ENCODE results near the gene NPAS4.
A peak's percentile ranks its signal among the peaks of the same experiment; 100 is the strongest.
"Not testable (repeated sequence)": the region's sequence is repeated elsewhere in the genome, so short reads cannot be mapped to it uniquely, and the experiment has no call there.

The NPAS4 gene

DNA sequence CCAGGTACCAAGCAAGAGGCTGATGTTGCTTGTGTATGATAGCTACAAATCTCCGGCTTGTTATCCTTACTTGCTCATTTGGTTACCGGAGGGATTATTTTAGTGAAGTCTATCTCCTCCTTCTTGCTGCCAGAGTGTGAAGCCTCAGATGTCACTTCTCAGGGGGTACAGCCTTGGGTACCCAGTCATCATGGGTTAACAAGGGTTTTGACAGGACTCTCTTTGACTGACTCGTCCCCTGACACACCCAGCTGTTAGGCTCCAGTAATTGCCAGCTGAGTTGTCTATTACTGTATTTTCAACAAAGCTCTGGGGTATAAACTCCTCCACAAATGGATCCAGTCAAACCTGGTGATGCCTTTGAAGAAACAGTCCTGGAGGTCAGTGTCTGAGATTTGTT, 34.0 kb downstream of the NPAS4 start:
- H3K4me1 ChIP-seq (ENCODE audit: control insufficient read depth in 1 of 2, insufficient read depth in 1 of 2, low read depth in 1 of 2, low read length in 1 of 2): no peaks in the 10 kb centered on the region
- H3K36me3 ChIP-seq: no peaks in the 10 kb centered on the region
- peaks cover 34% of the 10 kb centered on the region for H3K27me3 ChIP-seq
- H3K27ac ChIP-seq: no peak overlapping the region
- H3K4me3 ChIP-seq (ENCODE audit: low read depth in 1 of 2, low read length in 1 of 2): no peak overlapping the region
- H3K9me3 ChIP-seq: no peaks in the 10 kb centered on the region
- TF ChIP-seq CTCF (IDR thresholded peaks at IDR 0.05): no peak

GRCh38 chr11:66457826-66458225, 37.0 kb downstream of the NPAS4 start:
- H3K36me3 ChIP-seq: no peaks in the 10 kb centered on the region
- peaks cover 0 to 6% of the 10 kb centered on the region in 2 experiments for H3K4me1 ChIP-seq (ENCODE audit: control insufficient read depth in 1 of 2, insufficient read depth in 1 of 2, low read depth in 1 of 2, low read length in 1 of 2)
- TF ChIP-seq CTCF (IDR thresholded peaks at IDR 0.05): no peak
- peaks cover 34% of the 10 kb centered on the region for H3K27me3 ChIP-seq
- H3K27ac ChIP-seq: no peak overlapping the region
- H3K9me3 ChIP-seq: no peaks in the 10 kb centered on the region
- no peak overlapping the region for H3K4me3 ChIP-seq (ENCODE audit: low read depth in 1 of 2, low read length in 1 of 2)

GRCh38 chr11:66459138-66459778, 38.4 kb downstream of the NPAS4 start:
- no peak overlapping the region for H3K27ac ChIP-seq
- peaks cover 0 to 6% of the 10 kb centered on the region in 2 experiments for H3K4me1 ChIP-seq (ENCODE audit: control insufficient read depth in 1 of 2, insufficient read depth in 1 of 2, low read depth in 1 of 2, low read length in 1 of 2)
- peaks cover 27% of the 10 kb centered on the region for H3K27me3 ChIP-seq
- TF ChIP-seq CTCF (IDR thresholded peaks at IDR 0.05): no peak
- no peaks in the 10 kb centered on the region for H3K9me3 ChIP-seq
- H3K36me3 ChIP-seq: no peaks in the 10 kb centered on the region
- no peak overlapping the region for H3K4me3 ChIP-seq (ENCODE audit: low read depth in 1 of 2, low read length in 1 of 2)

DNA sequence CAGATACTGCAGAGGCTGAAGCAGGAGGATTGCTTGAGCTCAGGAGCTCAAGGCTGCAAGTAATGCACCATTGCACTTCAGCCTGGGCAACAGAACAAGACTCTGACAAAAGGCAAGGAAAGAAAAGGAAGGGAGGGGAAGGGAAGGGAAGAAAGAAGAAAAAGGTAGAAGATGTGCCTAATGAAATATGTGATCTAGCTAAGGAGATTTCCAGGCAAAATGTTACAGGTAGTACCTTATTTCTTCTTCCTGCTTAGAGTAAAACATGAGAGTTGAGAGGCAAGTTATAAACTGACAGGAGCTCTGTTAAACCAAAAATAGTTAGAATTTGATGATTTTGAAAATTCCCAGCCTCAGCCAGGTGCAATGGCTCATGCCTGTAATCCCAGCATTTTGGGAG, 41.2 kb downstream of the NPAS4 start:
- Histone ChIP-seq H3K4me3 (ENCODE audit: low read depth in 1 of 2, low read length in 1 of 2) (no peak overlapping the region), H3K4me1 (ENCODE audit: control insufficient read depth in 1 of 2, insufficient read depth in 1 of 2, low read depth in 1 of 2, low read length in 1 of 2) (peaks cover 5 to 12% of the 10 kb centered on the region in 2 experiments), H3K27ac (peak overlapping the region; percentile 19), H3K27me3 (peaks cover 31% of the 10 kb centered on the region), H3K36me3 (no peaks in the 10 kb centered on the region), H3K9me3 (no peaks in the 10 kb centered on the region)
- TF ChIP-seq CTCF (IDR thresholded peaks at IDR 0.05): no peak

- no peak overlapping the region for H3K4me3 ChIP-seq (ENCODE audit: low read depth in 1 of 2, low read length in 1 of 2)
- peaks cover 40% of the 10 kb centered on the region for H3K27me3 ChIP-seq
- H3K27ac ChIP-seq: no peak overlapping the region
- H3K9me3 ChIP-seq: no peaks in the 10 kb centered on the region
- peaks cover 12 to 20% of the 10 kb centered on the region in 2 experiments for H3K4me1 ChIP-seq (ENCODE audit: control insufficient read depth in 1 of 2, insufficient read depth in 1 of 2, low read depth in 1 of 2, low read length in 1 of 2)
- H3K36me3 ChIP-seq: no peaks in the 10 kb centered on the region
- TF ChIP-seq CTCF (IDR thresholded peaks at IDR 0.05): no peak
These were observed 42.1 kb downstream of the NPAS4 start for GRCh38 chr11:66462911-66463310.

DNA sequence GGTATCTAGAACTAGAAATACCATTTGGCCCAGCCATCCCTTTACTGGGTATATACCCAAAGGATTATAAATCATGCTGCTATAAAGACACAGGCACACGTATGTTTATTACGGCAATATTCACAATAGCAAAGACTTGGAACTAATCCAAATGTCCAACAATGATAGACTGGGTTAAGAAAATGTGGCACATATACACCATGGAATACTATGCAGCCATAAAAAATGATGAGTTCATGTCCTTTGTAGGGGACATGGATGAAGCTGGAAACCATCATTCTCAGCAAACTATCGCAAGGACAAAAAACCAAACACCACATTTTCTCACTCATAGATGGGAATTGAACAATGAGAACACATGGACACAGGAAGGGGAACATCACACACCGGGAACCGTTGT, 43.3 kb downstream of the NPAS4 start:
- not testable (repeated sequence) for H3K9me3 ChIP-seq; H3K4me3 ChIP-seq (ENCODE audit: low read depth in 1 of 2, low read length in 1 of 2); H3K27ac ChIP-seq; H3K36me3 ChIP-seq
- peaks cover 47% of the 10 kb centered on the region for H3K27me3 ChIP-seq
- peaks cover 12 to 20% of the 10 kb centered on the region in 2 experiments for H3K4me1 ChIP-seq (ENCODE audit: control insufficient read depth in 1 of 2, insufficient read depth in 1 of 2, low read depth in 1 of 2, low read length in 1 of 2)
